Central memory CD8-positive, alpha-beta T cell (primary cell): ENCODE results near the gene TSACC.

Experiments
- ATAC-seq: fragments of 150-1000 bp; cut with Tn5 transposase; replicated peaks from 2 replicates; pipeline ENCODE4 v1.10.0; 2022; ENCODE audit warnings: mild to moderate bottlenecking, moderate FRiP score, moderate number of reproducible peaks; ENCODE audit not compliant: poor library complexity, severe bottlenecking; ENCODE audit errors: extremely low read depth
- DNase-seq, 2 donors: peaks; one replicate each; pipeline ENCODE4 v3.0.0; 2021; ENCODE audit warnings: low spot score in 2 of 2
- H3K27ac Mint-ChIP-seq: one replicate; pipeline ENCODE4 v1.8.0; 2022; ENCODE audit warnings: low read depth, mild to moderate bottlenecking, moderate library complexity, mixed read lengths
- H3K27me3 Mint-ChIP-seq: one replicate; pipeline ENCODE4 v1.8.0; 2022; ENCODE audit warnings: mixed read lengths
- H3K36me3 Mint-ChIP-seq: one replicate; pipeline ENCODE4 v1.8.0; 2022; ENCODE audit warnings: mild to moderate bottlenecking, moderate library complexity, mixed read lengths; ENCODE audit not compliant: insufficient read depth
- H3K4me1 Mint-ChIP-seq: one replicate; pipeline ENCODE4 v1.8.0; 2022; ENCODE audit warnings: mixed read lengths
- H3K4me3 Mint-ChIP-seq: one replicate; pipeline ENCODE4 v1.8.0; 2022; ENCODE audit warnings: mild to moderate bottlenecking, moderate library complexity, mixed read lengths
- H3K9me3 Mint-ChIP-seq: one replicate; pipeline ENCODE4 v1.8.0; 2022; ENCODE audit warnings: mixed read lengths

TSACC gene

DNA sequence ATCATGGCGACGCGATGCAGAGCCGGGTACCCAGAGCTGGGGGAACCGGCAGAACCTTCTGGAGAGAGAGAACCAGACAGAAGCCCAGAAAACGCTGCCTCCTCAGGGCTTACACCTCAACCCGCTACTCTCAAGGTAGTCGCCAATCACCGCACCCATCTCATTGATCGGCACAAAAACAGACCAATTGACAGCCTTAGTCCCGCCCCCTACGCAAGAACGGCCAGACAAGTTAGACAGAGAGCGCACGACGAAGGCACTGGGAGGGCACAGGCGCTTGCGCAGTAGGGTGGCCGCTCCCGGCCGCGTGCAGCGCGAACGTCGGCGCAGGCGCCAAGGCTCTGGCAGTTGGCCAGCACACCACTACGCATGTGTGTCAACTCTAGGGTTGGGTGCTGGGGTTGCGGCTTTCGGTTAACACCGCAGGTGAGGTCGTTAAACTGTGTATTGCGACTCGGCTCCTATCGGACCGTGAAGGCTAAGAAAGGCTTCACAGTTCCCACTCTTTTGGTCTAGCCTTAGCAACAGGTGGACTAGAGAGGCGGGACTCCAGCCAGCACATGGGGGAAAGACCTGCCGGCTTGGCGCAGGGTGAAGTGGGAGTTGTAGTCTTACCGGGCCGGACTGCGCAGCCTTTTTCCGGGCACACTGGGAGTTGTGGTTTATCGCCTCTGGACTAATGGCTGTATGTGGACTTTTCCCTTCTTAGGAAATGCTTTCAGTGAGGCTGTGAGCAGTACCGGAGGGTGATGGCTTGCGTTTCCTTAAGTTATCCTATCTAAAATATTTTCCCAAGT is at the start of gene TSACC, which contains the start of gene CCT3:
Gene TSACC (plus strand): TSS at position 347 of the 797 bp plus-strand sequence. CDS start 1,232 bp downstream, outside the sequence.
Gene CCT3 (minus strand): TSS at position 113 of the 797 bp plus-strand sequence. CDS start 108 bp downstream, at position 5.
- peak within 1 kb of the TSS; percentile 86 for H3K27ac Mint-ChIP-seq
- H3K36me3 Mint-ChIP-seq, result peaks cover 26% of the 10 kb centered on the region
- ATAC-seq (peak; percentile 95), DNase-seq (peak; percentile 99)
- peaks cover 37% of the 10 kb centered on the region for H3K4me1 Mint-ChIP-seq
- H3K27me3 Mint-ChIP-seq, result no peaks in the 10 kb centered on the region
- peak within 1 kb of the TSS; percentile 96 for H3K4me3 Mint-ChIP-seq
- H3K9me3 Mint-ChIP-seq, result no peaks in the 10 kb centered on the region

GRCh38 chr1:156289857-156290256 is 48.5 kb upstream of the TSACC start:
- Mint-ChIP-seq H3K36me3 (peaks cover 16% of the 10 kb centered on the region), H3K4me3 (no peak overlapping the region)

DNA sequence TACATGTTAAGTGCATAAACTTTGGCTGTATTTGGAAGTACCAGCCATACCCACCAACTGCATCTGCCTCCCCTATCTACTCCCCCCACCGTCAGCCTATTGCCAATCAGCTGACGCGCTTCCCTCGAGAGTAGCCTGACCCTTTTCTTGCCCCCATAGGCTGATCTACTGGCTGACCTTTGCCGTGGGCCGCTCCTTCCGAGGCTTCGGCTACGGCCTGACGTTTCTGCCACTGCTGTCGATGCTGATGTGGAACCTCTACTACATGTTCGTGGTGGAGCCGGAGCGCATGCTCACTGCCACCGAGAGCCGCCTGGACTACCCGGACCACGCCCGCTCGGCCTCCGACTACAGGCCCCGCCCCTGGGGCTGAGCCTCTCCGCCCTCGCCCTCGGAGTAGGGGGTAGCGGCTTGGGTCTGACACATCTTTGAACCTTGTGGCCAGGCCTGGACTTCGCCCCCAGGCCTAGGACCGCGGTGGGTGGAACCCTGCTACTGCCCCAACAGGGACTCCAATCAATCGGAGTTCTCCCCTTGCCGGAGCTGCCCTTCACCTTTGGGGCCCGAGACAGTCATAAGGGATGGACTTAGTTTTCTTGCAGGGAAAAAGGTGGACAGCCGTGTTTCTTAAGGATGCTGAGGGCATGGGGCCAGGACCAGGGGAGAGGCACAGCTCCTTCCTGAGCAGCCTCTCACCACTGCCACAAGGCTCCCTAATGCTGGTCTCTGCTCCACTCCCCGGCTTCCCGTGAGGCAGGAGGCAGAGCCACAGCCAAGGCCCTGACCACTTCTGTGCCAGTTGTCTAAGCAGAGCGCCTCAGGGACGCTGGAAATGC is 46.9 kb upstream of the TSACC start:
- no peak overlapping the region for H3K27ac Mint-ChIP-seq
- DNase-seq (no peak), ATAC-seq (no peak)
- H3K4me1 Mint-ChIP-seq, result peaks cover 22% of the 10 kb centered on the region
- no peaks in the 10 kb centered on the region for H3K27me3 Mint-ChIP-seq
- H3K36me3 Mint-ChIP-seq, result peaks cover 16% of the 10 kb centered on the region
- H3K9me3 Mint-ChIP-seq, result no peaks in the 10 kb centered on the region
- no peak overlapping the region for H3K4me3 Mint-ChIP-seq

More at GRCh38 chr1:156289857-156290256, 48.5 kb upstream of the TSACC start:
- Mint-ChIP-seq H3K27ac (no peak overlapping the region), H3K27me3 (no peaks in the 10 kb centered on the region), H3K4me1 (peaks cover 19% of the 10 kb centered on the region), H3K9me3 (no peaks in the 10 kb centered on the region)
- DNase-seq, result no peak
- ATAC-seq, result no peak

- no peak for DNase-seq
- peaks cover 22% of the 10 kb centered on the region for H3K4me1 Mint-ChIP-seq
- peak overlapping the region; percentile 82 for H3K27ac Mint-ChIP-seq
- ATAC-seq, result no peak
- no peaks in the 10 kb centered on the region for H3K27me3 Mint-ChIP-seq
- H3K9me3 Mint-ChIP-seq, result no peaks in the 10 kb centered on the region
- peaks cover 13% of the 10 kb centered on the region for H3K36me3 Mint-ChIP-seq
- H3K4me3 Mint-ChIP-seq, result no peak overlapping the region
These were observed 45.3 kb upstream of the TSACC start for GRCh38 chr1:156293098-156293434.

DNA sequence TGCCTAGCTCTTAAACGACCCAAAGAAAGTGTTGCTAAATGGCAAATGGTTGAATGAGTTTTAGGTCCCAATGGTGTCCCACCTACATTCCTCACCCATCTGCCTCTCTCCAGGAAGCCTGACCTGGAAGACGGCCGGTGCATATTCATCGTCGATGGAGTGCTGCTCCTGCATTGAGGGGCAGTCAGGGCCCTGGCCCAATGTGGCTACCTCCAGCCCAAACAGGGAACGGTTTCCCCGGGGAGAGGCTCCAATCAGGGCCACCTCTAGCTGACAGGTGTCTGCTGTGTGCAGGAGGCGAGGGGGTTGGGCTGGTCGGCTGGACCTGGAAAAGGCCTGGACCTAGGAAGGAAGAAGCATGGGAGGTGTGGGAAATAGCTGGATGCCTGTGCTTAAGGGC is 44.4 kb upstream of the TSACC start:
- Mint-ChIP-seq H3K27ac (no peak overlapping the region), H3K4me1 (peaks cover 22% of the 10 kb centered on the region), H3K36me3 (peaks cover 9% of the 10 kb centered on the region), H3K9me3 (no peaks in the 10 kb centered on the region), H3K27me3 (no peaks in the 10 kb centered on the region), H3K4me3 (peak overlapping the region; percentile 80)
- no peak for ATAC-seq
- DNase-seq, result no peak

GRCh38 chr1:156295391-156295947 is 42.9 kb upstream of the TSACC start, which contains the start of gene GLMP:
Gene GLMP, minus strand, starts transcription at chr1:156295679. Its CDS starts 34 bp downstream, at chr1:156295645.
- ATAC-seq (peak; percentile 83), DNase-seq (no peak)
- Mint-ChIP-seq H3K27me3 (no peaks in the 10 kb centered on the region), H3K4me3 (peak within 1 kb of the TSS; percentile 80), H3K4me1 (peaks cover 22% of the 10 kb centered on the region), H3K9me3 (no peaks in the 10 kb centered on the region), H3K27ac (peak within 1 kb of the TSS; percentile 41), H3K36me3 (peaks cover 6% of the 10 kb centered on the region)

DNA sequence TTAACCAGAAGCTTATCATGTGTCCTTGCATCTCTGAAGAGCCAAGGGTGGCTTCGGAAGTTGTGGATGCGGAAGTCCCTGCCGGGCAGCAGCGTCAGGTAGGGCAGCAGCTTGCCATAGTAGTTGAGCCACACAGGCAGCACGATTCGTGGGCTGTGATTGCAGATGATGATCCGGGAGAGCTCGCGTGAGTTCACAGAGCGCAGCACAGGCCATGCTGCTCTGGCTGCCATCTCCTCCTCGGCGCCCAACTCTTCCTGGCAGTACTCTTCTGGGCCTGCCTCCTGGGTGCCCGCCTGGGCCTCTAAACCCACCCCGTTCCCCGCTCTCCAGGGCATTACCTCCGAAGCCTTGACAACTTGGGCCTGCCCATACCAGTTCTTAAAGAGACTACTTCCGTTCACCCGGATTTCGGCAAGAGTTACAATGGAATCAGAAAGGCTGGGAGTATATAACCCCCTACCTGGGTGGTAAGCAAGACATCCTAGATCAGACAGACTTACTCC is 39.4 kb upstream of the TSACC start, which contains the start of gene VHLL:
Gene VHLL (minus strand): TSS at position 456 of the 506 bp plus-strand sequence. CDS start 118 bp downstream, at position 338.
- Mint-ChIP-seq H3K36me3 (peaks cover 6% of the 10 kb centered on the region), H3K27ac (no peak within 1 kb of the TSS), H3K4me1 (peaks cover 16% of the 10 kb centered on the region), H3K27me3 (no peaks in the 10 kb centered on the region), H3K4me3 (no peak within 1 kb of the TSS), H3K9me3 (no peaks in the 10 kb centered on the region)
- no peak for DNase-seq
- ATAC-seq, result no peak

DNA sequence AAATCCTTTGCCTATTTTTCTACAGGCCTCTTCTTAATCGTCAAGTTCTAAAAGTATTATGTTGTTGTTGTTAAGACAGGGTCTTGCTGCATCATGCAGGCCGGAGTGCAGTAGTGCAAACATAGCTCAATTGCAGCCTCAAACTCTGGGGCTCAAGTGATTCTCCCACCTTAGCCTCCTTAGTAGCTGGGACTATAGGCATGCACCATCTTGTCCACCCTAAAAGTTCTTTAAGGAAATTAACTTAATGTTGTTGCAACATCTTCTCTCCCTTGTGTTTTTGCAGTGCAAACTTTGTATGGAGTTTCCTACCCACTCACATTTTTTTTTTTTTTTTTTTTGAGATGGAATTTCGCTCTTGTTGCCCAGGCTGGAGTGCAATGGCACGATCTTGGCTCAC is 35.1 kb upstream of the TSACC start:
- Mint-ChIP-seq H3K9me3 (no peaks in the 10 kb centered on the region), H3K27me3 (no peaks in the 10 kb centered on the region), H3K36me3 (peaks cover 25% of the 10 kb centered on the region), H3K27ac (no peak overlapping the region), H3K4me3 (no peak overlapping the region), H3K4me1 (no peaks in the 10 kb centered on the region)
- ATAC-seq (no peak), DNase-seq (no peak)

- ATAC-seq, result no peak
- no peak for DNase-seq
- H3K27ac Mint-ChIP-seq, result no peak overlapping the region
- no peaks in the 10 kb centered on the region for H3K9me3 Mint-ChIP-seq
- H3K36me3 Mint-ChIP-seq, result peaks cover 38% of the 10 kb centered on the region
- no peaks in the 10 kb centered on the region for H3K27me3 Mint-ChIP-seq
- H3K4me3 Mint-ChIP-seq, result no peak overlapping the region
- H3K4me1 Mint-ChIP-seq, result no peaks in the 10 kb centered on the region
These were observed 33.1 kb upstream of the TSACC start for GRCh38 chr1:156305215-156305614.

DNA sequence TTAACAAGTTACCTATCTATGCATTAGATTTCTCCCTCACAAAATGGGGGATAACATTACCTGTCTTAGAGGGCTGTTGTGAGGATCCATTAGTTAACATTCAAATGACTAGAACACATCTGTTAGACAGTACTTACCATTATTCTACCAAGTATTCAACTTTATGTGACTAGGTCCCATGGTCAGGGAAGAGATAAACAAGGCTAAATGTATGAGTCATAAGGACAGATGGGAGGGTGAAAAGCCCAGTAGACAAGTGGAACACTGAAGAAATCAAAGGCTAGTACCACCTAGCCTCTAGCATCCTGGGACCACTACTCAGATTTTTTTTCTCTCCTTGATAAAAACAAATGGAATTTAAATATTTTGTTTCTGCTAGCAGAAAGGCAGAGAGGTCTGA is 30.2 kb upstream of the TSACC start:
- H3K4me1 Mint-ChIP-seq, result no peaks in the 10 kb centered on the region
- H3K27ac Mint-ChIP-seq, result no peak overlapping the region
- H3K27me3 Mint-ChIP-seq, result no peaks in the 10 kb centered on the region
- no peak overlapping the region for H3K4me3 Mint-ChIP-seq
- ATAC-seq, result no peak
- no peaks in the 10 kb centered on the region for H3K9me3 Mint-ChIP-seq
- peaks cover 56% of the 10 kb centered on the region for H3K36me3 Mint-ChIP-seq
- DNase-seq, result no peak

DNA sequence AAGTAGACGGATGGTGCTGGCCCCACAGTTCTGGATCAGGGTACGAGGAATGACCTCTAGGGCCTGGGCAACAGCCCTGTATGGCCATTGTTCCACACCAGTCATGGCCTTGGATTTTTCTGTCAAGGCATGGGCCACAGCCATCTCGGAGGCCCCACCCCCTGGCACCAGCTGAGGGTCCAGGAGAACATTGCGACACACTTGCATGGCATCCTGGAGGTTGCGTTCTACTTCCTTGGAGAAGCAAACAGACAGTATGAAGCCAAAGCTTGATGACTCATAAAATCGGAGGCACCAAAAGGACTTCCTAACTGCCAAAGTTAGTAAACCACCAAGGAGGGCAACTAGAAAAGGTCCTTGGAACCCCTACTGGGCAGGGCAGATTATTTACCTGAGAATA is 27.4 kb upstream of the TSACC start:
- DNase-seq, result no peak
- H3K9me3 Mint-ChIP-seq, result no peaks in the 10 kb centered on the region

GRCh38 chr1:156316909-156317308 is 21.4 kb upstream of the TSACC start:
- ATAC-seq, result no peak
- H3K27ac Mint-ChIP-seq, result no peak overlapping the region
- no peaks in the 10 kb centered on the region for H3K27me3 Mint-ChIP-seq
- peaks cover 79% of the 10 kb centered on the region for H3K36me3 Mint-ChIP-seq
- no peak for DNase-seq
- no peak overlapping the region for H3K4me3 Mint-ChIP-seq
- H3K4me1 Mint-ChIP-seq, result no peaks in the 10 kb centered on the region
- no peaks in the 10 kb centered on the region for H3K9me3 Mint-ChIP-seq

More for the DNA sequence above, 27.4 kb upstream of the TSACC start:
- no peak for ATAC-seq
- Mint-ChIP-seq H3K27me3 (no peaks in the 10 kb centered on the region), H3K4me3 (no peak overlapping the region), H3K36me3 (peaks cover 64% of the 10 kb centered on the region), H3K27ac (no peak overlapping the region), H3K4me1 (no peaks in the 10 kb centered on the region)
